Stomach (tissue), 9 donors: Measurements from ENCODE around the gene SFMBT1. TPM values are rescaled to one million over a fixed set of nuclear protein-coding genes. Genes with fewer than 3 reads are reported as not detected.

Experiments
- DNase-seq, 2 donors: peaks; one replicate each; pipeline versions ENCODE4 v3.0.0 to v3.0.0-alpha.2; 2013 to 2019
- H3K27ac ChIP-seq, 5 donors: fragments of 200-600 bp in 4 of 5; sonication (generic) in 4 of 5; one replicate each; pipeline ENCODE4 v1.5.1; 2013 to 2019; ENCODE audit warnings: mild to moderate bottlenecking in 1 of 5, moderate library complexity in 1 of 5
- H3K27me3 ChIP-seq, 3 donors: fragments of 200-600 bp; sonication (generic); one replicate each; pipeline ENCODE4 v1.5.1; 2017 to 2019; ENCODE audit warnings: mixed run types in 1 of 3
- H3K36me3 ChIP-seq, 4 donors: fragments of 200-600 bp; sonication (generic); 1 replicate in 3 of 4; 2 replicates in 1 of 4; pipeline ENCODE4 v1.5.1; 2016 to 2019
- H3K4me1 ChIP-seq, 4 donors: fragments of 200-600 bp; sonication (generic); one replicate each; pipeline ENCODE4 v1.5.1; 2016 to 2019
- H3K4me3 ChIP-seq, 4 donors: fragments of 200-600 bp; sonication (generic) in 3 of 4; one replicate each; pipeline ENCODE4 v1.5.1; 2016 to 2019; ENCODE audit warnings: mild to moderate bottlenecking in 1 of 4
- H3K9me3 ChIP-seq, 4 donors: fragments of 200-600 bp; sonication (generic); one replicate each; pipeline ENCODE4 v1.5.1; 2016 to 2019
- CTCF ChIP-seq, 7 experiments: fragments of 450-650 bp in 4 of 7; fragments of 200-600 bp in 3 of 7; sonication (generic) in 3 of 7; IDR thresholded peaks; one replicate each; pipeline ENCODE4 v1.5.1; 2016 to 2019; ENCODE audit warnings: antibody characterized with exemption in 7 of 7, control low read depth in 2 of 7, mild to moderate bottlenecking in 1 of 7
- EP300 ChIP-seq: sonication (generic); formaldehyde crosslinking; IDR thresholded peaks from one replicate; pipeline ENCODE4 v1.6.1; 2017; ENCODE audit warnings: antibody characterized with exemption
- POLR2A ChIP-seq, 4 donors: fragments of 450-650 bp; IDR thresholded peaks; one replicate each; pipeline ENCODE4 v1.6.1; 2016; ENCODE audit warnings: antibody characterized with exemption in 4 of 4, control low read depth in 2 of 4, mild to moderate bottlenecking in 1 of 4, moderate library complexity in 1 of 4
- POLR2AphosphoS5 ChIP-seq, 3 donors: sonication (generic); formaldehyde crosslinking; IDR thresholded peaks; one replicate each; pipeline ENCODE4 v1.6.1; 2016; ENCODE audit warnings: antibody characterized with exemption in 3 of 3
- WGBS, 5 donors: extraction: QIAGEN DNeasy Blood & Tissue Kit in 3 of 5; methylation state at CpG; one replicate each; pipeline versions ENCODE4 v1.1.5 to v1.1.7; 2013 to 2018; 5-methylcytosine and 5-hydroxymethylcytosine counted together
- intact Hi-C: fragments of 100-400 bp; cut with DNase I; formaldehyde crosslinking; loops from one replicate; pipeline ENCODE4 v1.15.1; 2023; ENCODE audit warnings: low total_unique reads
- polyA plus RNA-seq, 3 donors: library from polyadenylated mRNA; stranded (reverse); fragments of 200-250 nt; gene quantifications; one replicate each; pipeline ENCODE4 v1.2.3, GENCODE V29; 2013
- total RNA-seq, 5 donors: library from RNA; depleted of rRNA; stranded (reverse); fragments of >200 nt; gene quantifications; one replicate each; pipeline versions ENCODE4 v1.1.0 to v1.2.3, GENCODE V29; 2014 to 2016
- donor health status: healthy with polysubstance abuse.
- donor health status: Bipolar disorder and iron deficiency.
- donor health status: healthy.

The SFMBT1 gene
- total and polyA plus RNA-seq, 8 donors, result 2.7 to 29.4 (median 6.5) TPM

GRCh38 chr3:52879581-52879980 is 166.3 kb downstream of the SFMBT1 start:
- Histone ChIP-seq H3K4me1 (peaks cover 0 to 24% (median 2%) of the 10 kb centered on the region in 4 donors), H3K36me3 (peaks cover 0 to 18% (median 10%) of the 10 kb centered on the region in 4 donors), H3K4me3 (no peak overlapping the region), H3K27ac (no peak overlapping the region), H3K9me3 (no peaks in the 10 kb centered on the region), H3K27me3 (no peaks in the 10 kb centered on the region)
- no peak for TF ChIP-seq POLR2AphosphoS5 (IDR thresholded peaks at IDR 0.05)
- TF ChIP-seq EP300, result no peak
- TF ChIP-seq POLR2A (IDR thresholded peaks at IDR 0.05), result no peak
- TF ChIP-seq CTCF (IDR thresholded peaks at IDR 0.05), result no peak
- intact Hi-C loops, result no loop called here
- 90 to 96% (median 95%) methylated on average over 4 of the region's 4 CpGs for WGBS, 5 donors
- DNase-seq, result no peak

- intact Hi-C loops, result no loop called here
- Histone ChIP-seq H3K9me3 (no peaks in the 10 kb centered on the region), H3K4me3 (no peak overlapping the region), H3K4me1 (peaks cover 0 to 28% (median 4%) of the 10 kb centered on the region in 4 donors), H3K36me3 (peaks cover 0 to 18% (median 10%) of the 10 kb centered on the region in 4 donors), H3K27ac (no peak overlapping the region), H3K27me3 (no peaks in the 10 kb centered on the region)
- 67 to 99% (median 94%) methylated on average over 4 of the region's 4 CpGs for WGBS, 5 donors
- no peak for TF ChIP-seq EP300
- no peak for TF ChIP-seq POLR2A (IDR thresholded peaks at IDR 0.05)
- TF ChIP-seq CTCF (IDR thresholded peaks at IDR 0.05), result no peak
- TF ChIP-seq POLR2AphosphoS5 (IDR thresholded peaks at IDR 0.05), result no peak
- DNase-seq, result no peak
These were observed 166.8 kb downstream of the SFMBT1 start for GRCh38 chr3:52879090-52879489.

- H3K4me1 ChIP-seq, result peaks cover 0 to 27% (median 11%) of the 10 kb centered on the region in 4 donors
- 87 to 97% (median 94%) methylated on average over 3 of the region's 3 CpGs for WGBS, 5 donors
- H3K27me3 ChIP-seq, result no peaks in the 10 kb centered on the region
- no peaks in the 10 kb centered on the region for H3K9me3 ChIP-seq
- DNase-seq, result no peak
- TF ChIP-seq POLR2A (IDR thresholded peaks at IDR 0.05) (no peak), EP300 (no peak), CTCF (IDR thresholded peaks at IDR 0.05) (no peak), POLR2AphosphoS5 (IDR thresholded peaks at IDR 0.05) (no peak)
- H3K36me3 ChIP-seq, result peaks cover 0 to 18% (median 10%) of the 10 kb centered on the region in 4 donors
- no peak overlapping the region for H3K4me3 ChIP-seq
- no peak overlapping the region for H3K27ac ChIP-seq
- intact Hi-C loops, result no loop called here
These were observed 168.8 kb downstream of the SFMBT1 start for GRCh38 chr3:52877085-52877484.

GRCh38 chr3:52874864-52875587 is 170.8 kb downstream of the SFMBT1 start:
- Histone ChIP-seq H3K27me3 (no peaks in the 10 kb centered on the region), H3K4me3 (no peak overlapping the region), H3K36me3 (peaks cover 0 to 16% (median 10%) of the 10 kb centered on the region in 4 donors), H3K4me1 (peaks cover 0 to 28% (median 7%) of the 10 kb centered on the region in 4 donors), H3K27ac (no peak overlapping the region), H3K9me3 (no peaks in the 10 kb centered on the region)
- intact Hi-C loops, result no loop called here
- no peak for TF ChIP-seq EP300
- TF ChIP-seq POLR2A (IDR thresholded peaks at IDR 0.05), result no peak
- no peak for TF ChIP-seq POLR2AphosphoS5 (IDR thresholded peaks at IDR 0.05)
- no peak for TF ChIP-seq CTCF (IDR thresholded peaks at IDR 0.05)
- WGBS, 5 donors, result 83 to 89% (median 86%) methylated on average over 9 of the region's 9 CpGs
- DNase-seq, result no peak
